ENCODE measurements around the gene STEAP3.

DNA sequence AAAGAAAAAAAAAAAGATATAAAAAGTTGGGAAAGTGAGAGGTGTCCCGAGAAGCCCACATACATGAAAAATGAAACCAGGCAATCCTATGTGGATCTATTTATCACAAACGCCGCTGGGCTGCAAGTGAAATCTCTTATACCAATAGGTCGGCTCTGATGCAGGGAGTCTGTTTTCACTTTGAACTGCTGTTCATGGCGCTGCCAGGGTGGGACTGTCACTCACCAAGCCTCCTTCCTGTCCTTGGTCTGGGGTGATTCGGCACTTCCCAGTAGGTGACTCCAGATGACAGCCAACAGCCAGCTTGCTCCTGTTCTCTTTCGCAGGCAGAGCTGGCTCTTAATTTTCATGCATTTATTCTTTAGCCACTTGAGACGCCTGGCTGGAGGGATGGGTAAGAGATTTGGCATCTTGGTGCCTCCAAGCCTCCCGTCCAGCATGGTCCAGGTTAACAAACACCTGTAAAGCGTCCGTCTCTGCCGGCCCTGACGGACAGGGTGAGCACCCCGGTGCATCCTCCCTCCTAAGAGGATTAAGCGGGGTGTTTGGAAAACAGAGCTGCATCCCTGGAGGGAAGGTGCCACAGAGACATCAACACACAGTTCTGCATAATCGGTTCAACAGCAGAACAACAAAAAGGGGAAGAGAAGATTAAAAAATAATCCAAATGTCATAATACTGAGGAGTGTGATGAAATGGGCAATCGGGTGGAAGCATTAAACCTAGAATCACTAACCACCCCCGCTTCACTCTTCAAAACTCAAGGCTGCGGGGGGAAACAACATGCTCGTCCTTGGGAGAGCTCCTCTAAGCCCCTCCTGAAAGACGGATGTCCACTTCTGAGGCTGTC is 58.7 kb downstream of the STEAP3 start:
- TF ChIP-seq EZH2 (optimal IDR thresholded peaks at IDR 0.05; ENCODE audit: low read depth, low read length) (no peak), CTCF (IDR thresholded peaks at IDR 0.05; ENCODE audit: low read length) (no peak), EZH2phosphoT487 (IDR thresholded peaks at IDR 0.05; ENCODE audit: low read length) (no peak)
